GM10847 (cell line): ENCODE results near the gene CDH15.

Experiments
- POLR2A ChIP-seq: IDR thresholded peaks from 2 replicates; pipeline ENCODE4 v1.6.1; 2011; ENCODE audit not compliant: insufficient read length; ENCODE audit errors: extremely low read depth

CDH15 gene

GRCh38 chr16:89173174-89173921 is 1.8 kb downstream of the CDH15 start:
- TF ChIP-seq POLR2A = no peak

GRCh38 chr16:89174055-89174827 is 2.7 kb downstream of the CDH15 start:
- no peak for TF ChIP-seq POLR2A

GRCh38 chr16:89174877-89175276 is 3.3 kb downstream of the CDH15 start:
- no peak for TF ChIP-seq POLR2A

DNA sequence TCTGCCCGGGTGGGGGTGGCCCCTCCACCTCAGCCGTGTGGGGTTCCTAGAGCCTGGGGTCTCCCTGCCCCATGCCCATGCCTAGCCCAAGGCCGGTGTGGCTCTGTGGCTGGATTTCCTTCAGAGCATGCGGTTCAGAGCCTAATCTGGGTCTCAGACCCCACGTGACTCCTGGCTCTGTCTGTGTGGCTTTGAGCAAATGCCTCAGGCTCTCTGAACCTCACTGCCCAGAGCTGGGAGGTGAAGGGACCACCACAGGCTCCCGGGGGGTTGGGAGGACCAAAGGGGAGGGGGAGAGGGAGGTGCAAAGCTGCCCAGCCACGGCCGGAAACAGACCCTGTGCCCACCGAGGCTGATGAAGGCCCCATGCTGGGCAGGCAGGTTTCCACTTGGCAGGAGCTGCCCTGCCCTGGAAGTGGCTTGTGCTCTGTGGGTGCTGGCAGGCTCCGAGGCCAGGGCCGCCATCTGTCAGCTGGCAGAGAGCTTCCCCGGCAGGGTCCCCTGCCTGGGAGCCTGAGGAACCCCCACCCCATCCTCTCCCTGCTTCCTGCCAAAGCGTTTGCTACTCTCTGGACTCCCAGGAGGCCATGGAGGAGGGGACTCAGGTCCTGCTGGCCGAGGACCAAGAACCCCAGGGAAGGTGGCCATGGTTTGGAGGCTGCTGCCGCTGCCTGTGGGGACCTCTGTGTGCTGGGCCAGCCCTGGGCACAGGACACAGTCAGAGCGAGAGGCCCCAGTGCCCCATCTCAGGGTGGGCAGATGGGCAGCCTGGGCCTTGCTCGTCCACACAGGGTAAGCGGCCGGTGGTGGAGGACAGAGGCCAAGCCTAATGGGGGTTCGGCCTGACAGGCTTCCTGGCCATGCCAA is 4.0 kb downstream of the CDH15 start:
- TF ChIP-seq POLR2A = no peak

- TF ChIP-seq POLR2A = no peak
These were observed 4.7 kb downstream of the CDH15 start for GRCh38 chr16:89176147-89176690.

DNA sequence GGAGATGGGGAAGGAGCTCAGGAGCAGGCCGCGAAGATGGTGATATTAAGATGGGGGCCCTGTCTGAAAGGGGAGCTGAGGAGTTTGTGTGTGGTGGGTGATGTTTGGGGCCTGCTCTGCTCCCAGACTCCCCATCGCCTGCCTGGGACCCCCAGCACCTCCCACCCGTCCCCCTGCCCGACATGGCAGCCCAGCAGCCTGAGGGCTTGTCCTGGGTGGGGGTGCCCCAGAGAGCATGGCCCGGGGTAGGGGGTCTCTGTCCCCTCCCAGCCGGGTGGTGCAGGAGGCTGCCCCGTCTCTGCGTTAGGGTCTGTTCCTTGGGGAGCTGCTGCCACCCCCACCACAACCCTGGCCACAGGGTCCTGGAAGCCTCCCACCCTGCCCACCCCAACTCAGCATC is 5.2 kb downstream of the CDH15 start:
- no peak for TF ChIP-seq POLR2A

GRCh38 chr16:89177501-89177900 is 6.0 kb downstream of the CDH15 start:
- no peak for TF ChIP-seq POLR2A

GRCh38 chr16:89178453-89179147 is 7.1 kb downstream of the CDH15 start:
- no peak for TF ChIP-seq POLR2A

GRCh38 chr16:89179148-89179484 is 7.6 kb downstream of the CDH15 start:
- TF ChIP-seq POLR2A = no peak

GRCh38 chr16:89179656-89180315 is 8.2 kb downstream of the CDH15 start:
- TF ChIP-seq POLR2A = no peak

- TF ChIP-seq POLR2A = no peak
These were observed 11.9 kb downstream of the CDH15 start for GRCh38 chr16:89183463-89183862.

DNA sequence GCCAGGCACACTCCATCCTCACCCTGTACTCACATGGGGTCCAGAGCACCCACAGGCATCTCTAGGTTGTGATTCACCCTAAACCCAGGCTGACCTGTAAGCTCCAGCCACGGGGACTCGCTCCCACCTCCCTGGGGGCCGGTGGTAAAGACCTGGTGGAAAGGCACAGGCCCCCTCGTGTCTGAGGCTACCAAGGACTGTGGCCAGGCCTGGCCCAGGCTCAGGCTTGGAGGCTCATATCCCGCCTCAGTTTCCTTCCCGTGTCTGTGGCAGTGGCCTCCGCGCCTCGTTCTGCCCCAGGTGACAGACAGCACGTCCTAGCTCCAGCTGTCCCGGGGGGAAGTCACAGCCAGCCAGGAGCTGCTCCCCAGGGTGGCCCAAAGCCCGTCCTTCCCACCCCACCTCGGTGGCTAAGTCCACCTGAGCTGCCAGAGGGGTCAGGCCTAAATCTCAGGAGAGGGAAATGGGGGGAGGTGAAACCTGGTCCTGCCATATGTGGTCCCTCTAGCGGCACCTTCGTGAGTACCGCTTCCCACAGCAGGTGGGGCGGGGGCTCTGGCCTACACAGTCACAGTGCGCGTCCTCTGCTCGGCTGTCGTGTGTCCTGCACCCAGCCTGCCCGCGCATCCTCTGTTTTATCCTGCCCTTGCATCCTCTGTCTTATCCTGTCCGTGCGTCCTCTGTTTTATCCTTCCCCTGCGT is 12.6 kb downstream of the CDH15 start:
- TF ChIP-seq POLR2A = no peak

- no peak for TF ChIP-seq POLR2A
These were observed 13.1 kb downstream of the CDH15 start for GRCh38 chr16:89184677-89184932.
